Islet of Langerhans (tissue), 1 donor: Measurements from ENCODE around the gene POP5.
"Not testable (repeated sequence)": the region's sequence is repeated elsewhere in the genome, so short reads cannot be mapped to it uniquely, and the experiment has no call there.

Experiments used
- FAIRE-seq: peaks from one replicate; lab custom pipeline; 2011; peaks lifted over from hg19 to GRCh38; lab: Jason Lieb, UNC

Gene POP5

DNA sequence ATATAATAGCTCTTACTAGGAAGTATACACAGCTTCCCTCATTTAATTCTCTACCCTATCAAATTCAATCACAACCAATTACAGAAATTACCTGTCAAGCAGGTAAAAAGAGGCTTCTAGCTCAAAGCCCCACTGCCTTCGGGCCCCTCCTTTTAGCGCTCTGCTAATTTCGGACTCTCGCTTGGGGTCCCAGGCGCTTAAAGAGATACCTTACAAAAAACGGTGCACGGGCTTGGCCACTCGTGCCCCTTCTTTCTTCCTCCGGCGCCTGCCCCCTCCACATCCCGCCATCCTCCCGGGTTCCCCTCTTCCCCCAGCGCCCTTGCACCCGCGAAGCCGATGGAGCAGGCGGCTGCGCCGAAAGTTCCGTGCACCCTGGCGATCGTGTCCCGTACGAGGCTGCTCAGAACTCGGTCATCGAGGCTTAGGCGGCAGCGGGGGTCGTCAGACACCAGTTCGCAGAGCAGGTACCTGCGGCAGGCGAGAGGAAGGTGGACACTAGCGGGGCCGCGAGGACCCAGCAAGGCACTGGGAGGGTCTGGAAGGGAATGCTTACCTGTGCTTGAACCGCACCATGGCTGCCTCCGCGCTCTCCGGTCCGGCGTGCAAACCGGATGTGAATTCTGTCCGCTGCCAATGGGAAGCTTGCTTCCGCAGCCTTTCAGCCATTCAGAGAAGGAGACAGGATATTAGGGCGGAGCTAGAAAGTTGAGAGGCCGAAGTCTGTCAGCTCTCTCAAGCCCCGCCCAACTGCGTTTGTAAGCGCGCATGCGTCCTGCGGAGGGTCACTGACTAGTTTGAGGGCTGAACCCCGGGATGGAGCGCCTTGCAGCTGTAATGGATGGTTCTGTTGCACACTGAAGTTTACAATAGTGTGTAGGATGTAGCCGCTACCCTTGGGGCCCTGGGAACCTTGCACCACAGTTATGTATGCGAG, at the start of gene POP5:
POP5 (minus strand) TSS at position 616 of the 937 bp plus-strand sequence; CDS start at position 576, 40 bp downstream.
- FAIRE-seq, result peak; percentile 80

GRCh38 chr12:120630104-120630892, 49.1 kb upstream of the POP5 start:
- FAIRE-seq, result no peak

DNA sequence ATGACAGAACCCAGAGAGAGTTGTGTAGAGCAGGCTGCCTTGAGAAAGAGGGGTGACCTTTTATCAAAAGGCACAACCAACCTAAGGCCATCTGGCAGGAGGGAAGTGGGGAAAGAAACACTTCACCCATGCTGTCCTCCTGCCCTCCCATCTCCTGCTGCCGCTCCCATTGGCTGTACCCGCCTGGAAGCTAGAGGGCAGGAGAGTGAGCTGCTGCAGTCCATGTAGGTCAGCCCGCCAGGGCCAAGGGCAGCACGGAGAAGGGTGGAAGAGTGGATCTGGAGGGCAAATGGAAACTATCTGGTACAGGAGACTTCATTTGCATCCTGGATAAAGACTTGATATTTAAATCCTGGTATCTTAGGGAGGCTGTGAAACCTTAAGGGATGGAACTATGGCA, 47.7 kb upstream of the POP5 start:
- no peak for FAIRE-seq

- FAIRE-seq, result no peak
These were observed 44.6 kb upstream of the POP5 start for GRCh38 chr12:120625557-120626419.

GRCh38 chr12:120620624-120621023, 39.4 kb upstream of the POP5 start:
- no peak for FAIRE-seq

- no peak for FAIRE-seq
These were observed 37.9 kb upstream of the POP5 start for GRCh38 chr12:120618954-120619615.

GRCh38 chr12:120617767-120618166, 36.6 kb upstream of the POP5 start:
- not testable (repeated sequence) for FAIRE-seq

DNA sequence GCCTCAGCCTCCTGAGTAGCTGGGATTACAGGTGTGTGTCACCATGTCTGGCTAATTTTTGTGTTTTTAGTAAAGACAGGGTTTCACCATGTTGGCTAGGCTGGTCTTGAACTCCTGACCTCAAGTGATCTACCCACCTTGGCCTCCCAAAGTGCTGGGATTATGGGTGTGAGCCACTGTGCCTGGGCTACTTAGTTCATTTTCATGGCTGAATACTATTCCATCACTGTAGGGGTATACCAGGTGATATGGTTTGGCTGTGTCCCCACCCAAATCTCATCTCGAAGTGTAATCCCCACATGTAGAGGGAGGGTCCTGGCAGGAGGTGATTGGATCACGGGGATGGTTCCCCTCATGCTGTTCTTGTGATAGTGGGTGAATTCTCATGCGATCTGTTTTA, 36.0 kb upstream of the POP5 start:
- FAIRE-seq, result not testable (repeated sequence)

GRCh38 chr12:120614848-120615247, 33.6 kb upstream of the POP5 start:
- no peak for FAIRE-seq

GRCh38 chr12:120611534-120611933, 30.3 kb upstream of the POP5 start:
- FAIRE-seq, result not testable (repeated sequence)

GRCh38 chr12:120610560-120610959, 29.4 kb upstream of the POP5 start:
- FAIRE-seq, result no peak

- not testable (repeated sequence) for FAIRE-seq
These were observed 21.2 kb upstream of the POP5 start for GRCh38 chr12:120602416-120602815.

- FAIRE-seq, result no peak
These were observed 18.7 kb upstream of the POP5 start for GRCh38 chr12:120599672-120600552.

GRCh38 chr12:120598674-120599463, 17.7 kb upstream of the POP5 start:
- no peak for FAIRE-seq

DNA sequence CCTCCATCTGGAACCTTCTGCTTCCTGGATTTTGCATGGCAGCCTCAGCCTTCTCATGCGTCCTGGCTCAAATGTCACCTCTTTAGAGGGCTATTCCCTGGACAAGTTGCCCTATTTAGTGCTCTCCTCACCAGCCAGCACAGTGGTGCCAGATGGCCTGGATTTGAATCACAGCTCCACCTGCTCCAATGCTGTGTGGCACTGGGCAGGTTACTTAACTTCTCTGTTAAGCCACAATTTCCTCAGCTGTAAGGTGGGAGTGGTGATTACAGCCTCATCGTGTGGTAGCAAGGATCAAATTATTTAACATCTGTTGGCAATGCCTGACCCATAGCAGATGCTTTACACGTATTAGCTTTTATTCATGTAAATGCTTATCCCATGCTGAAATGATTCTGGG, 16.7 kb upstream of the POP5 start:
- FAIRE-seq, result no peak

DNA sequence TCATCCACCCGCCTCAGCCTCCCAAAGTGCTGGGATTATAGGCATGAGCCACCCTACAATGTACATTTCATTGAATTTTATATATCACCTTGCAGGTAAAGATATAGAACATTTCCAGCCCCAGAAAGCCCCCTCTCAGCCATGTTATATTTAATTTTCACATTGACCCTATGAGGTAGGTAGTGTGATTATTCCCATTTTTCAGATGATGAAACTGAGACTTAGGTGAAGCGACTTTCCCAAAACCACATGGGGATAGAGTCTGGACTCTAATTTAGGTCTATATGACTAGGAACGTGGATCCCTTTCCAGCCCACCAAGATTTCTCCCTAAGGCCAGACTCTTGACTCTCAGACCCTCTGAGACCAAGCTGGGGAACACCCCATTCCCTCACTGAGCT, 15.7 kb upstream of the POP5 start:
- FAIRE-seq, result no peak

DNA sequence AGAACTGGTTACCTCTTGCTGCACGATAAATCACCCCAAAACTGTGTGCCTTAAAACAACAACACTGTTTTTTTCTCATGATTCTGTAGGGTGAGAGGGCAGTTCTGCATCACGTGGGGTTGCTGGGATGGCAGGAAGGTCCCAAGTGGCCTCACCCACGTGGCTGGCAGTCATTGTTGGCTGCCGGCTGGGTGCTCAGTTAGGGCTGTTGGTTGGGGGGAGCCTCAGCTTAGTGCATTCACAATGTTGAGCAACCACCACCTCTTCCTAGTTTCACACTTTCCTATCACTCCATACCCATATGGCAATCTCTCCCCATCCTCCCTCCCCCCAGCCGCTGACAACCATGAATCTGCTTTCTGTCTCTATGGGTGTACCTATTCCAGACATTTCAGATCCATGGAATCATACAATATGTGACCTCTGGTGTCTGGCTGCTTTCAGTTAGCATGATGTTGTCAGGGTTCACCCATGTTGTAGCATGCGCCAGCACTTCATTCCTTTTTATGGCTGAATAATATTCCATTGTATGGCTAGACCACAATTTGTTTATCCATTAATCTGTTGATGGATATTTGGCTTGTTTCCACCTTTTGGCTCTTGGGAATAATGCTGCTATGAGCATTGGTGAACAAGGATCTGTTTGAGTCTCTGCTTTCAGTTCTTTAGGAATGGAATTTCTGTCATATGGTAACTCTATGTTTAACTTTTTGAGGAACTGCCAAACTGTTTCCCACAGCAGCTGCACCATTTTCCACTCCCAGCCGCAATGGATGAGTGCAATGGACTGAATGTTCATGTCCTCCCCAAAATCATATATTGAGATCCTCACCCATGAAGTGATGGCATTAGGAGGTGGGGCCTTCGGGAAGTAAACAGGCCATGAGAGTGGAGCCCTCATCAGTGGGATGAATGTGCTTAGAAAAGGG, 11.2 kb upstream of the POP5 start:
- no peak for FAIRE-seq

- FAIRE-seq, result no peak
These were observed 9.7 kb upstream of the POP5 start for GRCh38 chr12:120590741-120591407.
